HG02571 (cell line): ENCODE measurements around the gene NEDD8.

Source experiments
- ATAC-seq: cut with Tn5 transposase; IDR thresholded peaks from one replicate; pipeline ENCODE4 v1.9.1; 2021; ENCODE audit warnings: mild to moderate bottlenecking, moderate library complexity; ENCODE audit not compliant: unreplicated experiment

NEDD8 gene

GRCh38 chr14:24182110-24182882 is 49.9 kb downstream of the NEDD8 start:
- no peak for ATAC-seq

DNA sequence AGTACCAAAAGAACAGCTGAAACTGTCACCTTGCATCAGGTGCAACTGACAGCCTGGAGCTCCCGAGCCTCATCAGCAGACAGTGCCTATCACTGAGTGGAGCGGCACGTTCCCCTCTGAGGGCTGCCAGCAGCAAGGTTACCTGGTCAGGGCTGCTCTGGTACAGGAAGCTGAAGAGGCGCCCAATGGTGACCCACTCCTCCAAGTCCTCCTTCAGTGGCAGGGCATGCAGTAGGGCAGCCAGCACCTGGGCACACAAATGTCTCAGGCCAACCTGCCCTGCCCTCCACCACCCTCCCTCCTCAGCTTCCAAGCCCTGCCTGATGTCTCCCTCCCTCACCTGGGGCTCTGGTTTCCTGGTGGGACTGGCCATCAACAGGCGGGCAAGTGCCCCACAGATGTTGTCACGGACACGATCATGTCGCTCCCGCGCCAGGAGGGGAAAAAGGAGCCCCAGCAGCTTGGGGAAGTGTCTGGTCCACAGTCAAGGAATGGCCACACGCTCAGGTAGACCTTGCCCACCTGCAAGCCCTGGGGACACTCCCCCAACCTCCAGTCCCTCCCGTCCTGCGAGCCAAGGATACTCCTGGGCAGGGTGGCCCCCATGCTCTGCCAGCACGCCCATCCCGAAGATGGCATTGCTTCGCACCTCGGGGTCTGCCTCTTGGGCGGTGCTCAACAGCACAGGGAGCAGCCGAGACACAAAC is 50.6 kb downstream of the NEDD8 start:
- no peak for ATAC-seq

- no peak for ATAC-seq
Measured at GRCh38 chr14:24179961-24180796, 52.0 kb downstream of the NEDD8 start.

GRCh38 chr14:24179294-24179960 is 52.7 kb downstream of the NEDD8 start:
- ATAC-seq, result no peak

GRCh38 chr14:24178399-24179178 is 53.6 kb downstream of the NEDD8 start:
- no peak for ATAC-seq

- no peak for ATAC-seq
Measured at GRCh38 chr14:24177891-24178290, 54.3 kb downstream of the NEDD8 start.

DNA sequence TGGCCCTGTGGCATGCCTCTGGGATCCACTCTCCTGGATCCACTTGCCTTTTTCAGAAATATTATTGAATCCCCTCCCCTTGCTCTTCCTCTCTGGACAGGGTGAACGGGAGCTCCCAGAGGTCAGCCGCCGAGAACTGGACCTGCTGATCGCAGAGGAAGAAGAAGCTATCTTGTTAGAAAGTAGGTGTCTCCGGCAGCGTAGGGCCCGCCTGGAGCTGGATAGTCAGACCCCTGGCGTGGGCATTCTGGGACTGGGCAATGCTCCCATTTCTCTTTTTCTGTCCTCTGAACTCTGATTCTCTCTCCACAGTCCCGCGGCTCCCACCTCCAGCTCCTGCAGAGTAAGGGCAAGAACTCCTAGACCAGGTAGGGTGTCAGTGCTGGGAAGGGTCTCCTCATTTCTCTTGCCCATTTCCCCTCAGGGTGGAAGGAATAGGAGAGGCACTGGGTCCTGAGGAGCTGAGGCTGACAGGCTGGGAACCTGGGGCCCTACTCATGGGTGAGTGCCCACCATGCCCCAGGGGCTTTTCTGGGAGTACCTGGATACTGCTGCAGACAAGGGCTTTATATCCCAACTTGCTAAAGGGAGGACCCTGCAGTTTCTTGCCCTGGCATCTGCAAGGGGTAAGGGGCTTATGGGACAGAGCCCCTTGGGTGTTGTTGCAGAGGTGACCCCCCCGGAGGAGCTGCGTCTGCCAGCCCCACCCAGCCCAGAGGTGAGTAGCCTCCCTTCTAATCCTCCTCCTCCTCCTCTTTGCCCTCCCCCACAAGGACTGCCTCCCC is 54.9 kb downstream of the NEDD8 start:
- no peak for ATAC-seq

GRCh38 chr14:24176599-24176998 is 55.6 kb downstream of the NEDD8 start:
- ATAC-seq, result no peak

GRCh38 chr14:24172871-24173281 is 59.3 kb downstream of the NEDD8 start:
- no peak for ATAC-seq

GRCh38 chr14:24172261-24172860 is 59.8 kb downstream of the NEDD8 start:
- ATAC-seq, result no peak

- peak; percentile 64 for ATAC-seq
Measured at GRCh38 chr14:24171422-24172260, 60.5 kb downstream of the NEDD8 start, which contains the start of gene REC8. Gene REC8 (plus strand): TSS chr14:24172080. CDS start chr14:24172553, 473 bp downstream.

DNA sequence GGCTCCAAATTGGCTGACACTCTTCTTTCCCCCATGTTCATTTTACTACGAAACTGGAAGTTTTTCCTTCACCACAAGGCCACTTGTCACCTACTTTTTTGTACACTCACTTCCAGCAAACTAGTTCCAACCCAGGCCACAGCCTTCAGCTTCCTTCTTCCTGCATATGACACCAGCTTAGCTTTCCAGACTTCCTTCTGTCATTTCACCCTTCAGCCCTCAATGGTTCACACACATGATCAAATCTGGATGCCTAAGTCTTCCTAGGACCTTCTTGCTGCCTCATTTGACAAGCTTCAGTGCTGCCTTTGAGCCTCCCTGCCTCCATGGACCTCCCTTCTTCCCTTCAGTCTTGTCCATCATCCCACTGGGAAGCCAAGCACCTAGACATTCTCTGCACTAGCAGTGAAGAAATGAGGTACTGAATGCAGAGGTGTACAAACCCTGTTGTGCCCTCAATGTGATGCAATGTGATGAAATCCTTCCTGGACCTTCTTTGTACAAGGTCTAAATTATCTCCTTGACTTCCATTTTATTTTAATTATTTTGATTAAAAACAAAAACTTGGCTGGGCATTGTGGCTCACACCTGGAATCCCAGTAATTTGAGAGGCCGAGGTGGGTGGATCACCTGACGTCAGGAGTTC is 64.6 kb downstream of the NEDD8 start:
- no peak for ATAC-seq
